Activated naive CD4-positive, alpha-beta T cell treated with Interleukin-2 at 50 U/mL for 16 hours (primary cell): ENCODE measurements around the gene DENND2A.
"Not testable (repeated sequence)": the region's sequence is repeated elsewhere in the genome, so short reads cannot be mapped to it uniquely, and the experiment has no call there.

Source experiments
- DNase-seq: peaks from one replicate; pipeline ENCODE4 v3.0.0-alpha.2; 2020

DENND2A gene, protein sequence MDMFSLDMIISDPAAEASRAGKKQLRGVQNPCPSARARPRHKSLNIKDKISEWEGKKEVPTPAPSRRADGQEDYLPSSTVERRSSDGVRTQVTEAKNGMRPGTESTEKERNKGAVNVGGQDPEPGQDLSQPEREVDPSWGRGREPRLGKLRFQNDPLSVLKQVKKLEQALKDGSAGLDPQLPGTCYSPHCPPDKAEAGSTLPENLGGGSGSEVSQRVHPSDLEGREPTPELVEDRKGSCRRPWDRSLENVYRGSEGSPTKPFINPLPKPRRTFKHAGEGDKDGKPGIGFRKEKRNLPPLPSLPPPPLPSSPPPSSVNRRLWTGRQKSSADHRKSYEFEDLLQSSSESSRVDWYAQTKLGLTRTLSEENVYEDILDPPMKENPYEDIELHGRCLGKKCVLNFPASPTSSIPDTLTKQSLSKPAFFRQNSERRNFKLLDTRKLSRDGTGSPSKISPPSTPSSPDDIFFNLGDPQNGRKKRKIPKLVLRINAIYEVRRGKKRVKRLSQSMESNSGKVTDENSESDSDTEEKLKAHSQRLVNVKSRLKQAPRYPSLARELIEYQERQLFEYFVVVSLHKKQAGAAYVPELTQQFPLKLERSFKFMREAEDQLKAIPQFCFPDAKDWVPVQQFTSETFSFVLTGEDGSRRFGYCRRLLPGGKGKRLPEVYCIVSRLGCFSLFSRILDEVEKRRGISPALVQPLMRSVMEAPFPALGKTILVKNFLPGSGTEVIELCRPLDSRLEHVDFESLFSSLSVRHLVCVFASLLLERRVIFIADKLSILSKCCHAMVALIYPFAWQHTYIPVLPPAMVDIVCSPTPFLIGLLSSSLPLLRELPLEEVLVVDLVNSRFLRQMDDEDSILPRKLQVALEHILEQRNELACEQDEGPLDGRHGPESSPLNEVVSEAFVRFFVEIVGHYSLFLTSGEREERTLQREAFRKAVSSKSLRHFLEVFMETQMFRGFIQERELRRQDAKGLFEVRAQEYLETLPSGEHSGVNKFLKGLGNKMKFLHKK

DNA sequence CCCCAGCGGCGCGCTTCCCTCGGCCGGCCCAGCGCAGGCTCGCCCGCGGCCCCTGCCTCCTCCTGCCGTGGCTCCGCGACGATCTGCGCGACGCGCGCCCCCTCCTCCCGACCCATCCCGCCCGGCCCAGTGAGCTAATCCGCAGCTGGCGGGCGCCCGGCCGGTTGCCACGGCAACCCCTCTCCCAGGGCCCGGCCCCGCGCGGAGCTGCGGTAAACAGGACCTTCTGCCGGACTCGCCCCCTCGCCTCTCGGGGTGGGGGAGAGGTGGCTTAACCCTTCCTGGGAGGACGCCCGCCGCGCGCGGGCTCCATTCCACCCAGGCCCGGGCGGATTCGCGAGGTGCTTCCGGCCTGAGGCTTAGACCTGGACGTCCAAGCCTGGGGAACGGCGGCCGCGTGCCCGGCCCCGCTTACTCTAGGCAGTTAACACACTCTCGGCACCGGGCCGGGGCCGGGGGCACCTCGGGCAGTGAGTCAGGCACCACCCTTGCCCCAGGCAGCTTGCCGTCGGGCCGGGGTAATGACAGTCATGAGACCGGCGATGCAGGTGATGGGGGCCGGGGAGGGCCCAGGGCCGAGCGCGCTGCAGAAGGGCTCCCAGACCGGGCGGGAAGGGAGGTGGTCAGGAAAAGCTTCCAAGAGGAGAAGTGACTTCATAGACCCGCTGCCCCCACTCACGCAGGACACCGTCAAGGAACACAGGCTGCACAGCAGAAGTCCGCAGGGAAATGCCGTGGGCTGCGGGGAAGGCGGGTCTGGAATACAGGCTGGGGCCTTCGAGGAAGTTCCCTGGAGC, at the start of gene DENND2A:
DENND2A (minus strand) TSS at position 87 of the 797 bp plus-strand sequence. CDS start 38,416 bp downstream, outside the sequence.
- DNase-seq: no peak

DNA sequence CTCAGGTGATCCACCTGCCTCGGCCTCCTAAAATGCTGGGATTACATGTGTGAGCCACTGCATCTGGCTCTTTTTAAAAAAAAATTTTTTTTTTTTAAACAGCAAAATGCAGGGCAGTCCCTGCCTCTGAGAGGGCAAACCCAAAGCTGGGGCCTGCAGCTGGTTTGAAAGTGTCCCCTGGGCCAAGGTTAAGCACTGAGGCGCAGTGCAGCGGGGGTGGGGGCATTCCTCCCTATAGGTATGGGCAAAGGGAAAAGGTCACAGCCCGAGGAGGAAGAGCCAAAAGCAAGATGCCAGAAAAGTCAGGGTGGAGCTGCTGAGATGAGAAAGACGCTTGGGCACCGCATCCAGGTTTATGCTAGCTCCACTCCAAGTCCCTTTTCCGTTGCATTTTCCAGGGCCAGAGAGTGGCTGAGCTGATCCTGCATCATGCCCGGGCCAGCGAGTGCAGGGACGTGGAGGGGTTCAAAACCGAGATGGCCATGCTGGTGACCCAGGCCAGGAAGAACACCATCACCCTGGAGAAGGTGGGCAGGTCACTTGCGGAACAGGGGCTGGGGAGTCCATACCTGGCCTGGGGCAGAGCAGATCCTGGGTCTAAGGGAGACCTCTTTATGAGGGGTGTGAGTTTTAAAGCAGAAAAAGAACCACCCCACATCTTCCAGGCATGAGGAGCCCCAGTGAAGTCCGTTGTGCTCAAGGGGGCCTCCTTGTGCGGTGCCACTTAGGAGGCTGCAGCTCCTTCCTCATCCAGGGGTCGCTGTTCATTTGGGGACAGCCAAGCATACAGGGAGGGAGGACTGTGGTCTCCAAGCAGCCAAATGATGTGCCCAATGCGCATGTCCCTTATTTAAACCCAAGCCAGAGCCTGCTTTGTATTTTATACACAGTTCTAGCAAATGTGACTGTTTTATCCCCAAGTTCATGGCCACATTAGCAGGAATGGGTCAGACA, 48.9 kb upstream of the DENND2A start:
- no peak for DNase-seq

DNA sequence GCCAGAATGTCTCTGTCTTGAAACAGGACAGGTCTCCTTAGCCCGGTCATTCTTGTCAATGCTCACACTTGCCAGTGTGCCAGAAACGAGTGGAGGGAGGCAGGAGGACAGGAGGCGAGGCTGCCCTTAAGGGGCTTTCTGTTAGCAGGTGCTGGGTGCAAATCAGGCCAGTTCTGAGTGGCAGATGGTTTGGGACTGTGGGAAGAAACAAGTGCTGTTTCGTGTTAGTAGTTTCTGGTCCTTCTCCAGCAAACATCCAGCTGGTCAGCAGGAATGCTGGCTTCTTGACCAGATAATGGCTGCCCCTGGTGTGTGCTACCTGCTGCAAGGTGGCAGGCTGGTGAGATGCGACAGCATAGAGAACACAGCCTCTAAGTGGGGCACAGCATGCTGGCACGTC, 47.7 kb upstream of the DENND2A start:
- no peak for DNase-seq

DNA sequence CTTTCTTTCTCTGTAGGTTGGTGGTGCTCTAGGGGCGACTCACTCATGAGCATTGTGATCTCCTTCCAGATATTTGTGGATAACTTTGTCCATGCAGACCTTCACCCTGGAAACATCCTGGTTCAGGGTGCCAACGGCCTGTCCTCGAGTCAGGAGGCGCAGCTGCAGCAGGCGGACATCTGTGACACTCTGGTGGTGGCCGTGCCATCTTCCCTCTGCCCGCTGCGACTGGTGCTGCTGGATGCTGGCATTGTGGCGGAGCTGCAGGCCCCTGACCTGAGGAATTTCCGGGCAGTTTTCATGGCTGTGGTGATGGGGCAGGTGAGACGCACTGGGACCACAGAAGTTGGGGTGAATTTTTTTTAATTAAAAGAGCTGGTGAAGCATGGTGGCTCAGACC, 46.3 kb upstream of the DENND2A start:
- no peak for DNase-seq

DNA sequence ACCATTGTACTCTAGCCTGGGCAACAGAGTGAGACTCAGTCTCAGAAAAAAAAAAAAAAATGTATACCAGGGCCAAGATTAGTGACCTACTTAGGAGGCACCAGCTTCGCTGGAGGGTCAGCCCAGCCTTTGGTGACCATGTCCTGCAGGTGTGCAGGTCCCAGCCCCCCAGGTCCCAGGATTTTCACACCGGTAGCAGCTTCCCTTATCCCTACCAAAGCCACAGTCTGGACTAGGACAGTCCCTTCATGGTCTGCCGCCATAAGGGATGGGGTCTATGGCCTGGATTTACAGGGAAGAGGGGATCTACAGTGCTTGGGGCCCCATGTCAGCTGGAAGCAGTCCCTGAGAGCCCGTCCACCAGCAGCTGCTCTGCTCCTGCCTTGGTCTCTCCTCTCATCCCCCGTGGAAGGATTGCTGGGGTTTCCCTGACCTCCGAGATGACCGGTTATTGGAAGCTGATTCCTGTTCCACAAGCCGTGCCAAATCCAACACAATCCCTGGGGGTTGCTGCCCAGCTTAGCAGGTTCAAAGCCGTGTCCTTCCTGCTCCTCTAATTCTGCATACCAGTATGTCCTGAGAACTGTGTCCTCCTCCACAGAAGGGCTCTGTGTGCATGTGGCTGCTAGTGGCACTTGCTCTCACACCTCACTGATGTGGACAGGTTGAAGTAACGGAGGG, 44.9 kb upstream of the DENND2A start:
- DNase-seq: no peak

DNA sequence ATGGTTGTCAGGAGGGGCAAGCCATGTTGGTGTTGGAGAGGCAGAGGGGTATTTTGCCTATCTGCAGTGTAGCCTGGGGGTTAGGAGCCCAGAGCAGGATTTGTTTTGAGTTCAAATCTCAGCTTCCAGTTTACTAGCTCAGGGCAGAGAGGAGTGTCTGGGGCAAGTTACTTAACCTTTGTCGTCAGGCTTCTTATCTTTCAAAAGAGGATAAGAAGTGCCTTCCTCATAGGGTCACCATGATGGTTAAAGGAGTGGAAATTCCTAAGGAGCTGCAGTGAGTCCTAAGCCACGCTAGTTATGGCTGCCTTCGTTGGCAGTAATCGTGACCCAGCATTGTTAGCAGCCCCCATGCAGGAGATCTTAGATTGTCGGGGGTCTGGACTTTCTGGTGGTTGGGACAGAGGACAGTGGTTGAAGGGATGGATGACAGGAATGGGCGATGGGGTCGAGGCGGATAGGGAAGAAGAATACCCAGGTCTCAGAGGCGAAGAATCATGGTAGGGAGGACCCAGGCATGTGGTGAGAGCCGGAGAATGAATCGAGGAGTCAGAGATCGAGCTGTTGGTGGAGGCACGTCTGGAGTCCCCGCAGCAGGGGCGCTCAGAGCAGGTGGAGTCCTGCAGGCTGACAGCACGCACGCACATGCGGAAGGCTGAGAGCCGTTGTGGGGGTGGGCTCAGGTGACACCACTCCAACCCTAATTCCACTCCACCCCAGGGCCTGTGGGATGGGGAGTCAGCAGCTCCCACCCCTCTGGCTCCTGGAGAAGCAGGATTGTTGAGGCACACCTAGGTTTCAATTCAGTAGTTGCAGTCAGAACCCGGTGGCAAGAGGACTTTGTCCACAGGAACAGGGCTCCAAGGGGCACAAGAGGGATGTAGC, 43.7 kb upstream of the DENND2A start:
- DNase-seq: no peak

DNA sequence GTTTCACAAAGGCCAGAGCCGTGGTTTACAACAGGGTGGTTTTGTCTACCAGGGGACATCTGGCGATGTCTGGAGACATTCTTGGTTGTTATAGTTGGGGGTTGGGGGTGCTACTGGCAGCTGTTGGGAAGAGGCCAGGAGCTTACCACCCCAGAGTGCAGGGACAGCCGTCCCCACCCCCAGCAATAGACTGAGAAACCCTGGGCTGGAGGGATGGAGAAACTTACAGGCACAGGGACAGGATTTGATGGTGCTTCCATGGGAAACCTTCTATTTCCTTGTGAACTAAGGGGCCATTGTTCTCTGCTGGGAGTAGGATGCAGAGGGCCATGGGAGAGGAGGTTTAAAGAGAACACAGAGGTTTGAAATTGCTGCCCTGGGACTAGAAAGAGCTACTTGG, 43.0 kb upstream of the DENND2A start:
- DNase-seq: no peak

DNA sequence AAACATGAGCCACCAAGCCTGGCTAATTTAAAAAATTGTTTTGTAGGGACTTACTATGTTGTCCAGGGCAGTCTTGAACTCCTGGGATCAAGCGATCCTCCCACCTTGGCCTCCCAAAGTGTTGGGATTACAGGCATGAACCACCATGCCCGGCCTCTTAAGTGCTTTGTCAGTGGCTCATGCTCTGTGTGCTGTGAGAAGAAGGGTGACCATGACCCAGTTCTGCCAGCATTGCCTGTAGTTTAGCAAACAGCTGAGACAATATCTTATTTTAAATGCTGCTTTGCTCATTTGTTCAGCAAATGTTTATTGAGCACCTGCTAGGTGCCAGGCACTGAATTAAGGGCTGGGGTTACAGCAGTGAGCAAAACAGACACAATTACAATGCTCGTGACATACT, 41.2 kb upstream of the DENND2A start:
- DNase-seq: no peak

DNA sequence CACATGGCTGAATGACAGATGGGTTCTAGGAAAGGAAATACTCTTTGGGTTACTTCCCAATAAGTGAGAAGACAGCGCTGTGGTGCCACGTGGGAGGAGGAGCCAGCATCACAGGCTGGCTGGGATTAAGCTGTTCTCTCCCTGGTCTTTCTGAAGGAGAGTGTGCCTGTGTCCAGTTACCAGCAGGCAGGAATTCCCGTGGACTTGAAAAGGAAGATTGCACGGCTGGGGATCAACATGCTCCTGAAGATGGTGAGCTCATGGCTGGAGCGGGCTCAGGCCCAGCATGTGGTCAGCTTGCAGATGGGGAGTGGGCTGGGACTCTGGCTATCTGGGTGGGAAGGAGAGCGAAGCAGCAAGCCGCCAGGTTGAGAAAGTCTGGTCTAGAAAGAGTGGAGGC, 40.3 kb upstream of the DENND2A start:
- no peak for DNase-seq

DNA sequence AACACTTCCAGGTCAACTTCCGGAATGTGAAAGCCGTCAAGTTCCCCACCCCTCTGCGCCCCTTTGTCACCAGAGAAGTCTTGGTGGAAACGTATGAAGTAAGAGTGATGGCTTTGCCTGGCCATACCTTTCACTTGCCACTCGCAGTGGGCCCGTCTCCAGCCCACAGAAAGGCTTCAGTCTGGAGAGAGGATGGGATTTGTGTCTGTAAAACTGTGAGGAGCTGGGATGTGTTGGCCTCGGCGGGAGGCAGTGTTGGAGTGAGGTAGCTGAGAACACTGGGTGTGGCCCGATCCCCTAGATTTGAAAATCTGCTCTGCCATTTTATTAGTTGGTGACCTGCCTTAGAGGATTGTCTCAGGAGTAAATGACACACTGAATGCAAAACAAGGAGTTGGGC, 38.6 kb upstream of the DENND2A start:
- DNase-seq: no peak

DNA sequence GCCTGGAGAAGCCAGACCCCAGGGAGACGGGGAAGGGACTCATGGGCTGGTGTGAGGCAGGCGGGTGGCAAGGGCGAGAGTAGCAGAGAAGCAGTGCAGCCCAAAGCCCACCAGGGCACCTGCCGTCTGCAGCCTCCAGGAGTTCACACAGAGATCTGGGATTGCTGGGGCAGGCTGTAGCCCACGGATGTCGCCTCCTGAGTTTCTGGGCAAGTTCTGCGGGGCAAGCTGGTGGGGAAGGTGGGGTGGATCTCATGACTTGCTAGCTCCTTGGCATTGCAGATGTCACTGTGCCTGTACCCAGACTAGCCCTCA, 38.2 kb upstream of the DENND2A start:
- DNase-seq: no peak

DNA sequence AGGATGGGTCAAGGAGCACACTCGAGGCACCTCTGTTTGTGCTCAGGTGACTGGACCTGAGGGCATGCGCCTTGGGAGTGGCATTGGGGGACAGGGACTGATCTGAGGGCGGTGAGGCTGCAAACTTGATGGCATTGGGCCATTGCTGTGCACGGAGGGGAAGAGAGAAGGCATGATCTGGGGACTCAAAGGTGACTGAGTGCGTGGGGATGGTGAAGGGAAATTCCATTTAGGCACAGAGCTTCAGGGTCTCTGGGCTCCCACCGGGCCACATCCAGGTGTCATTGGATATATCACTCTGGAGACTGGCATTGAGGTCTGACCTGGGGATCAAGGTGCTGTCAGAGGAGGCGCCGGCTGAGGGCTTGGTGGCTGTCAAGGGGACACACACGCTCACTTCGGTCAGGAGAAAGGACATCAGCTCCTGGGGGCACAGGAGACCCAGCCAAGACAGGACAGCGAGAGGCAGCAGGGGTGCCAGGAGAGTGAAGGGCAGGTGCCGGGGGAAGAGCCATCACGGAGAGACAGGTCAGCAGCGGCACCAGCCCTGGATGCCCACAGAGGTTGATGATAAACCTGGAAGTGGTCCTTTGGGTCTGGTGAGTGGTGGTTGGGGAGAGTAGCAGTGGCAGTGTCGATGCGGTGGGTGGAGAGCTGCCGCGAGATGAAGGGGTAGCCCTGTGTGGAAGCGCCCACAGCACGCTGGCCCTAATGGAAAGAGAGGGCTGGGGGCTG, 37.6 kb upstream of the DENND2A start:
- DNase-seq: no peak

DNA sequence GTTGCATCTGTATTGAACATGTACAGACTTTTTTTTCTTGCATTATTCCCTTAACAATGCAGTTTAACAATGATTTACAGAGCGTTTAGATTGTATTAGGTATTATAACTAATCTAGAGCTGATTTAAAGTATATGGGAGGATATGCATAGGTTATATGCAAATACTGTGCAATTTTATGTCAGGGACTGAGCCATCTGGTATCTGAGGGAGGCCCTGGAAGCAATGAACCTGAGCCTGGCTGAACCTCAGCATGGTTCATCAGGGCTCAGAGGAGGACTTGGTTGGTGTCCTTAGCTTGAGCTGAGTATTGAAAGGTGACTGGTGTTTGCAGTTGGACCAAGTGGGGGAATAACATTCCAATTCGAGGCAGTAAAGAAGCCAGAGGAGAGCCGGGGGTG, 36.9 kb upstream of the DENND2A start:
- DNase-seq: no peak

DNA sequence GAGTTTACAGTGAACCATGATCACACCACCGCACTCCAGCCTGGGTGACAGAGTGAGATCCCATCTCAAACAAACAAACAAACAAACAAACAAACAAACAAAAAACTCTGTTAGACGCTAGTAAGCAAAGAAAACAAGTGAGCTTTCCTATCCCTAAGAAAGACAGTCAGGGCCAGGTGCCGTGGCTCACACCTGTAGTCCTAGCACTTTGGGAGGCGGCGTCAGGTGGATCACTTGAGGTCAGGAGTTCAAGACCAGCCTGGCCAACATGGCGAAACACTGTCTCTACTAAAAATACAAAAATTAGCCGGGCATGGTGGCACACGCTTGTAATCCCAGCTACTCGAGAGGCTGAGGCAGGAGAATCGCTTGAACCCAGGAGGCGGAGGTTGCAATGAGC, 36.3 kb upstream of the DENND2A start:
- not testable (repeated sequence) for DNase-seq

DNA sequence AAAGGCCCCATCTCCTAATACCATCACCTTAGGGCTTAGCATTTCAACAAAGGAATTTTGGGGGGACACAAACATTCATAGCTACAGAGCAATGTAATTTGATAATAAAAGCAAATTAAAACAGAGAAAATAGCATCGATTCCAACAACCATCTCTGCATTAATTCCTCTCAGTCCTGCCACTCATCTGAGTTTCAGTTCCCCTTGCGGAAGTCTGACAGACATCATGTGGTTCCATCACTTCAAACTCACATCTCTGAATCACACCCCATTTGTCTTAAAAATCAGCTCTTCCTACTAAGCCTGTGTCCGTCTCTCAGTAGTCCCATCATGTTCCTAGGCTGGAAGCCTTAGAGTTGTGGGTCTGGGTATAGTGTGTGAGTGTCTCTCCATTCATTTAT, 35.7 kb upstream of the DENND2A start:
- DNase-seq: no peak

DNA sequence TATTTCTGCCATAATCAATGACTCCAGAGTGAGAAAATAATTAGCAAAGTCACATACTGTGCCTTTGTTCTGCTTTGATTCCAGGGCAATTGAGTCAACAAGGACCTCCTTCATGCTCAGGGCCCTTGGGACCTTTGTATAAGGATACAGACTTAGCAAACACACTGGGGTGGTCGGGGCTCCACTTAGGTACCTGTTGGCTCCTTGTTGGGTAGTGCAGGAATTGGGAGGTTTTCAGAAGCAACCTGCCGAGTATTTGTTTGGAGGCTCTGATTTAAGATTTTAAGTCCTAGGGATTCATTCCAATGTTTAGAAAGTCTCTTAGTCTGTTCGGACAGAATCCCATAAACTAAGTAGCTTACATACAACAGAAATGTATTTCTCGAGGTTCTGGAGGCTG, 35.1 kb upstream of the DENND2A start:
- DNase-seq: no peak

DNA sequence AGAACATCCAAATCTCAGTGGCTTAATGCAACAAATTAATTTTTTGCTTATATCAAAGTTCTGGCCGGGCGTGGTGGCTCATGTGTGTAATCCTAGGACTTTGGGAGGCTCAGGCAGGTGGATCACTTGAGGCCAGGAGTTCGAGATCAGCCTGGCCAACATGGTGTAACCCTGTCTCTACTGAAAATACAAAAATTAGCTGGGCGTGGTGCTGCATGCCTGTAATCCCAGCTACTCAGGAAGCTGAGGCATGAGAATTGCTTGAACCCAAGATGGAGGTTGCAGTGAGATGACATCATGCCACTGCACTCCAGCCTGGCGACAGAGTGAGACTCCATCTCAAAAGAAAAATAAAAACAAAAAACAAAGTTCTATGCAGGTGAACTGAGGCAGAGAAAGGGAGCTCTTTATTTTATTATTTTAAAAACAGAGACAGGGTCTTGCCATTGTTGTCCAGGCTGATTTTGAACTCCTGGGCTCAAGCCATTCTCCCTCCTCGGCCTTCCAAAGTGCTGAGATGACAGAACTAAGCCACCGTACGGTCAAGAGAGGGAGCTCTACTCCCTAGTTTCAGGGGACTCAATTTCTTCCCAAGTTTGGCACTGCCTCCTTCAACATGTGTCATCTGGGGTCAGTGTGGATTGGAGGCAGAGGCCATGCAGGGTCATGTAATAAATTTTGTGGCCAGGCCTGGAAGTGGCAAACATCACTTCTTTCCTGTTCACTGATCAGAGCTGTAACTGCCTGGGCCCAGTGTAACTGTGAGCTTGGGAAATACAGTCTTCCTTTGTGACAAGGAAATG, 34.5 kb upstream of the DENND2A start:
- no peak for DNase-seq

DNA sequence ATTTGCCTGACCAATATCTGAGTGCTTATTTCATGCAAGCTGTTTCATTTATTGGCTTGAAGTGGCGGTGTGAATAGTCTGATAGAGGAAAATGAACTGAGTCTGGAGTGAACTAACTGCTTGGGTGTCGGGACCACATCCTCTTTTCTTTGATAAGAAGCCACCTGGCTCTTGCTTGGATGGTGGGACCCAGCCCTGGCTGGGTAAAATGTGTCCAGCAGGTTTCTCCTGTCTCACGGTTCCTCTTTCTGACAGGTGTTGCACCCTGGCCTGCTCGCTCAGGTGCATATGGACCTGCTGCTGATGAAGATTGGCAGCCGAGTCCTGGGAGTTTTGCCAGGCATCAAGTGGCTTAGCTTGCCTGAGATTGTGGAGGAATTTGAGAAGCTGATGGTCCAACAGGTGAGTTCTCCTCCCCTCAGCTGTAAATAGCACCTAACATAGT, 33.8 kb upstream of the DENND2A start:
- no peak for DNase-seq

DNA sequence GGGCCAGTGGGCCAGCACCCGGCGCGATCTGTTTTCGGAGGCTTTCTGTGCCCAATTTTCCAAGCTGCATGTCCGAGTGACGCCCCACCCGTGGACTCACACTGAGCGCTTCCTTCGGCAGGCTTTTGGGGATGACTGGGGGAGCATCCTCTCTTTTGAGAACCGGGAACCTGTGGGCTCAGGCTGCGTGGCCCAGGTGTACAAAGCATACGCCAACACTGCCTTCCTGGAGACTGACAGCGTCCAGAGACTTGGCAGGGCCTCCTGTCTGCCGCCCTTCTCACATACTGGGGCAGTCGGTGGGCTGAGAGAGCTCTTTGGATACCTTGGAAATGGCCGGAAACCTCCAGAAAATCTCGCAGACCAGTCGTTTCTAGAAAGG, 33.2 kb upstream of the DENND2A start:
- DNase-seq: no peak
